Measurements from ENCODE around the gene PKN1. TPM values are rescaled to one million over a fixed set of nuclear protein-coding genes. Genes with fewer than 3 reads are reported as not detected.

The PKN1 gene
- total RNA-seq, 2 experiments from 2014 or later: 244 to 263 TPM

- Mint-ChIP-seq H3K9me3 (ENCODE audit: insufficient read depth) (no peaks in the 10 kb centered on the region), H3K27ac (peak overlapping the region; percentile 77), H3K4me1 (ENCODE audit: low read depth) (peaks cover 57% of the 10 kb centered on the region), H3K27me3 (ENCODE audit: low read depth) (peaks cover 4% of the 10 kb centered on the region), H3K4me3 (peak overlapping the region; percentile 76), H3K36me3 (ENCODE audit: low read depth) (peaks cover 10% of the 10 kb centered on the region)
- CTCF ChIA-PET: interaction anchor here (1.0 to 1.5 kb wide), 4 partner anchors 15 to 38 kb away, joined by 3 to 4 read pairs (median 4); partner anchors contain the start of gene DDX39A
- ATAC-seq: peak; percentile 12
- POLR2A ChIA-PET: interaction anchor here (1.0 to 2.3 kb wide), 2 partner anchors 14 to 22 kb away, joined by 3 to 9 read pairs; no protein-coding TSS in a partner anchor
- DNase-seq: peak; percentile 59
Measured at GRCh38 chr19:14434543-14435319, 1.6 kb downstream of the PKN1 start.

DNA sequence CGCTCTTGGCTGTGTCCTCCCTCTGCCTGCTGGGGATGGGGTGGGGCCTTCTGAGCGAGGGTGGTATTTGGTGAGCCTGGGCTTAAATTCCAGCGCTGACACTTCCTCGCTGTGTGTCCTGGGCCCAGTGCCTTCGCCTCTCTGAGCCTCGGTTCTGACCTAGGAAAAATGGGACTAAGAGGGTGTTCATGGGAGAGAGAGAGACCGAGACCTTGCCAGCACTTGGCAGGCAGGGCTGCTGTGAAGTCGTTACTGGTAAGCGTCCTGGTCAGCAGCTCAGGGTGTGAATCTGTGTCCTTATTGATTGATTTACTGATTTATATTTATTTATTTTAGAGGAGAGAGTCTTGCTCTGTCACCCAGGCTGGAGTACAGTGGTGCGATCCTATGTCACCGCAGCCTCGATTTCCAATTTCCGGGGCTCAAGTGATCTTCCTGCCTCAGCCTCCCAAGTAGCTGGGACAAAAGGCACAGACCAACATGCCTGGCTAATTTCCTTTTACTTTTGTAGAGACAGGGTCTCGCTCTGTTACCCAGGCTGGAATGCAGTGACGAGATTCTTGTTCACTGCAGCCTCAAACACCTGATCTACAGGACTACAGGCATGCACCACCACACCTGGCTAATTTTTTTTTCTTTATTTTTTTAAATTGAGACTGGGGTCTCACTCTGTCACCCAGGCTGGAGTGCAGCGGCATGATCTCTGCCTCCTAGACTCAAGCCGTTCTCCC is 2.4 kb downstream of the PKN1 start:
- Mint-ChIP-seq H3K27ac (peak overlapping the region; percentile 77), H3K36me3 (ENCODE audit: low read depth) (peaks cover 17% of the 10 kb centered on the region), H3K9me3 (ENCODE audit: insufficient read depth) (no peaks in the 10 kb centered on the region), H3K4me3 (peak overlapping the region; percentile 76), H3K4me1 (ENCODE audit: low read depth) (peaks cover 64% of the 10 kb centered on the region), H3K27me3 (ENCODE audit: low read depth) (peaks cover 4% of the 10 kb centered on the region)
- DNase-seq: no peak
- ChIA-PET CTCF (interaction anchor here (1.2 to 1.5 kb wide), 2 partner anchors 16 to 37 kb away, joined by 3 read pairs; partner anchors contain the start of gene DDX39A), POLR2A (interaction anchor here (2.3 kb wide), 1 partner anchor 15 kb away, joined by 9 read pairs; no protein-coding TSS in a partner anchor)
- no peak for ATAC-seq

DNA sequence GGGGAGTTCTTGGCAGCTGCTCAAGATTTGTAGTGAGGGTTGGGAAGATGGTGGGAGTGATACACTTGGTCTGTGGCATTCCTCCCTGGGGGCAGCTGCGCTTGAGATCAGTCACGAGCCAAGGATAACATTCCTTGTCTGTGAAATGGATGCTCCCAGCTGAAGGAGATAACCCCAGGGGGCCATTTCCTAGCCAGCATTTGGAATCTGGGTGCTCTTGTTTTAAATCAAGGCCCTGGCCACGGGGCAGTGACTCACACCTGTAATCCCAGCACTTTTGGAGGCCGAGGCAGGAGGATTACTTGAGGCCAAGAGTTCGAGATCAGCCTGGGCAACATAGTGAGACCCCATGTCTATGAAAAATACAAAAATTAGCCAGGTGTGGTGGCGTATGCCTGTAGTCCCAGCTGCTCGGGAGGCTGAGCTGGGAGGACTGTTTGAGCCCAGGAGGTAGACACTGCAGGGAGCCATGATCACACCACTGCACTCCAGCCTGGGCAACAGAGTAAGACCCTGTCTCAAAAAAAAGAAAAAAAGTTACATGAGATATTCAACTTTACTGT is 4.6 kb downstream of the PKN1 start:
- CTCF ChIA-PET: interaction anchor here (0.7 to 1.5 kb wide), 6 partner anchors 9 to 301 kb away, joined by 3 to 7 read pairs (median 4); partner anchors contain the start of gene ASF1B
- Mint-ChIP-seq H3K9me3 (ENCODE audit: insufficient read depth) (no peaks in the 10 kb centered on the region), H3K27ac (peak overlapping the region; percentile 65), H3K27me3 (ENCODE audit: low read depth) (no peaks in the 10 kb centered on the region), H3K4me3 (no peak overlapping the region), H3K36me3 (ENCODE audit: low read depth) (peaks cover 27% of the 10 kb centered on the region), H3K4me1 (ENCODE audit: low read depth) (peaks cover 58% of the 10 kb centered on the region)
- POLR2A ChIA-PET: interaction anchor here (0.6 to 3.1 kb wide), 5 partner anchors 18 to 600 kb away, joined by 4 to 9 read pairs (median 4); partner anchors contain the start of genes DDX39A and DNAJB1
- DNase-seq (no peak), ATAC-seq (no peak)

DNA sequence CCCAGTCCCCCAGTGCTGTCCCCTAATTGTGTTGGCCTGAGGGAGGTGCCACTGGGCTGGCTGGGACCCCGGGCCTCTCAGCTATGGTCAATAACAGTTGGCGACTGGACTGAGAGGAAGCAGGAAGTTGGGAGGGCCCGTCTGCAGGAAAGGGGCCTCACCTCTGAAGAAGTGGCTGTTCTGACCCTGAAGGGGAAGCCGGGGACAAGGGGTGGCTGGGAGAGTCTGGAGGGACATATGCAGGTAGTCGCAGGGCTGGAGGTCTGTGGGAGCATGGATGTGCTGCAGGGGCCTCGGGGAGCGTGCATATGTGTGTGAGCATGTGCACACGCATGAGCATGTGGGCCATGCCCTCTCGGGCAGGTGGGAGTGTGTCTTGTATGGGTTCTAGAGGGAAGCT is 5.9 kb downstream of the PKN1 start:
- ChIA-PET CTCF (interaction anchor here (0.5 to 2.7 kb wide), 11 partner anchors 21 to 1556 kb away, joined by 3 to 11 read pairs (median 4); partner anchors contain the start of gene ASF1B), POLR2A (interaction anchor here (1.0 to 3.1 kb wide), 5 partner anchors 9 to 31 kb away, joined by 3 to 9 read pairs (median 4); no protein-coding TSS in a partner anchor)
- Mint-ChIP-seq H3K27ac (peak overlapping the region; percentile 77), H3K9me3 (ENCODE audit: insufficient read depth) (no peaks in the 10 kb centered on the region), H3K4me1 (ENCODE audit: low read depth) (peaks cover 57% of the 10 kb centered on the region), H3K4me3 (peak overlapping the region; percentile 93), H3K36me3 (ENCODE audit: low read depth) (peaks cover 38% of the 10 kb centered on the region), H3K27me3 (ENCODE audit: low read depth) (no peaks in the 10 kb centered on the region)
- ATAC-seq: no peak
- no peak for DNase-seq

DNA sequence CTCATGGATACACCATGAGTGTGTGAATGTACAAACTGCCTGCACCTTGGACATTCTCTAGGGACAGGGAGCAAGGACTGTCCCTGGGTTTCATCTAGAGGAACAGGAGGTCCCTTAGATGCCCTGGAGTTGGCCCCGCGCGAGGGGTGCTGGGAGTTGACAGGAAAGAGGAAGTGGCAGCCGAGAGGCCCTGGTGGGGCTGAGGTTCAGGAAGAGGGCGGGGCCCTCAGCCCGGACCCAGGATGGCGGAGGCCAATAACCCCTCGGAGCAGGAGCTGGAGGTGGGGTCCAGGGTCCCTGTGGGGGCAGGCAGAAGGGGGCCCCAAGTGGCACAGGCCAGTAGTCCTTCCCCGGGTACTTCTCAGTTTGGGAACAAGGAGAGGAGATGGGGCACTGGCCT is 6.9 kb downstream of the PKN1 start:
- Mint-ChIP-seq H3K4me1 (ENCODE audit: low read depth) (peaks cover 48% of the 10 kb centered on the region), H3K4me3 (peak overlapping the region; percentile 93), H3K9me3 (ENCODE audit: insufficient read depth) (no peaks in the 10 kb centered on the region), H3K36me3 (ENCODE audit: low read depth) (peaks cover 44% of the 10 kb centered on the region), H3K27me3 (ENCODE audit: low read depth) (no peaks in the 10 kb centered on the region), H3K27ac (peak overlapping the region; percentile 93)
- POLR2A ChIA-PET: interaction anchor here (1.0 to 3.1 kb wide), 5 partner anchors 10 to 32 kb away, joined by 3 to 9 read pairs (median 3); no protein-coding TSS in a partner anchor
- CTCF ChIA-PET: interaction anchor here (1.0 to 2.7 kb wide), 6 partner anchors 19 to 303 kb away, joined by 3 to 11 read pairs (median 5); partner anchors contain the start of gene ASF1B
- ATAC-seq (peak; percentile 99), DNase-seq (peak; percentile 88)

- Mint-ChIP-seq H3K27ac (peak overlapping the region; percentile 63), H3K4me3 (peak overlapping the region; percentile 93), H3K9me3 (ENCODE audit: insufficient read depth) (no peaks in the 10 kb centered on the region), H3K27me3 (ENCODE audit: low read depth) (no peaks in the 10 kb centered on the region), H3K36me3 (ENCODE audit: low read depth) (peaks cover 48% of the 10 kb centered on the region), H3K4me1 (ENCODE audit: low read depth) (peaks cover 44% of the 10 kb centered on the region)
- no peak for DNase-seq
- no peak for ATAC-seq
- POLR2A ChIA-PET: interaction anchor here (0.6 to 1.6 kb wide), 3 partner anchors 16 to 305 kb away, joined by 3 to 4 read pairs (median 3); partner anchors contain the start of gene ASF1B
- CTCF ChIA-PET: interaction anchor here (2.7 kb wide), 1 partner anchor 305 kb away, joined by 11 read pairs; the partner anchor contains the start of gene ASF1B
Measured at GRCh38 chr19:14441041-14441938, 8.2 kb downstream of the PKN1 start.

GRCh38 chr19:14442891-14443631 is 10.0 kb downstream of the PKN1 start:
- Mint-ChIP-seq H3K4me3 (no peak overlapping the region), H3K36me3 (ENCODE audit: low read depth) (peaks cover 57% of the 10 kb centered on the region), H3K27ac (peak overlapping the region; percentile 28)

DNA sequence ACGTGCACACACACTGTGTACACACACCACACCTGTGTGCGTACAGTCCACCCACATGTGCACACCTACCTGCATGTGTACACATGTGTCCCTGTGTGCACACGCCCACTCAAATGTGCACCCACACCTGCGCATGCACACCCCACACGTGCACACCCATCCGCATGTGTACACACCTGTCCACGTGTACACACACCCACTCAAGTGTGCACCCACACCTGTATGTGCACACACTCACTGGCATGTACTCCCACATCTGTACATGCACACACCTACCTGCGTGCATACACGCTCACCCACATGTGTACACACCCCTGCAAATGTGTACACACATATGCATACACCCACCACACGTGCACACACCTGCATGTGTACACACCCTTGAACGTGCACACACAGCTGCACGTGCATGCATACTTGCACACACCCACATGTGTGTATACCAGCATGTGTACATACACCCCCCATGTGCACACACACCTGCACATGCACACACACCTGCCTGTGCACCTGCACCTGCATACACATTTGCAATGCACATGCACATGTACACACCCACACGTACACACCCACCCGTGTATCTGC is 10.6 kb downstream of the PKN1 start:
- ATAC-seq (no peak), DNase-seq (no peak)
- H3K9me3 Mint-ChIP-seq (ENCODE audit: insufficient read depth): no peaks in the 10 kb centered on the region
- H3K27ac Mint-ChIP-seq: no peak overlapping the region
- no peak overlapping the region for H3K4me3 Mint-ChIP-seq
- no peaks in the 10 kb centered on the region for H3K27me3 Mint-ChIP-seq (ENCODE audit: low read depth)
- ChIA-PET POLR2A (no interaction called here), CTCF (no interaction called here)
- peaks cover 61% of the 10 kb centered on the region for H3K36me3 Mint-ChIP-seq (ENCODE audit: low read depth)
- H3K4me1 Mint-ChIP-seq (ENCODE audit: low read depth): peaks cover 32% of the 10 kb centered on the region

More at GRCh38 chr19:14442891-14443631, 10.0 kb downstream of the PKN1 start:
- ChIA-PET CTCF (interaction anchor here (1.2 kb wide), 1 partner anchor 307 kb away, joined by 3 read pairs; the partner anchor contains the start of gene ASF1B), POLR2A (no interaction called here)
- peaks cover 38% of the 10 kb centered on the region for H3K4me1 Mint-ChIP-seq (ENCODE audit: low read depth)
- DNase-seq (no peak), ATAC-seq (no peak)
- H3K9me3 Mint-ChIP-seq (ENCODE audit: insufficient read depth): no peaks in the 10 kb centered on the region
- H3K27me3 Mint-ChIP-seq (ENCODE audit: low read depth): no peaks in the 10 kb centered on the region

- no peaks in the 10 kb centered on the region for H3K9me3 Mint-ChIP-seq (ENCODE audit: insufficient read depth)
- no peak for DNase-seq
- ChIA-PET POLR2A (no interaction called here), CTCF (interaction anchor here (1.5 kb wide), 1 partner anchor 14 kb away, joined by 4 read pairs; no protein-coding TSS in a partner anchor)
- H3K4me1 Mint-ChIP-seq (ENCODE audit: low read depth): peaks cover 15% of the 10 kb centered on the region
- H3K4me3 Mint-ChIP-seq: no peak overlapping the region
- ATAC-seq: no peak
- peaks cover 69% of the 10 kb centered on the region for H3K36me3 Mint-ChIP-seq (ENCODE audit: low read depth)
- no peak overlapping the region for H3K27ac Mint-ChIP-seq
- H3K27me3 Mint-ChIP-seq (ENCODE audit: low read depth): no peaks in the 10 kb centered on the region
Measured at GRCh38 chr19:14446336-14447036, 13.4 kb downstream of the PKN1 start.

All from activated CD8-positive, alpha-beta T cell treated with anti-CD3 and anti-CD28 coated beads, Interleukin-2, amount 10 ng/mL, durations not matched to agents 7 days and 5 days (primary cell).